ENCODE measurements around the gene TERB1. TPM values are rescaled to one million over a fixed set of nuclear protein-coding genes. Genes with fewer than 3 reads are reported as not detected.

TERB1 gene
- total RNA-seq, 1 donor from 2014 or later = 0.10 TPM

Other genes with a start within 250 kb of the TERB1 start
- 38.0 TPM for gene CKLF, start 249.0 kb downstream of the TERB1 start, total RNA-seq (ENCODE audit: unreplicated experiment)
- gene CMTM1, start 235.1 kb downstream of the TERB1 start, total RNA-seq (ENCODE audit: unreplicated experiment) = 8.3 TPM
- 2.1 TPM for gene CMTM2, start 222.1 kb downstream of the TERB1 start, total RNA-seq (ENCODE audit: unreplicated experiment)
- 268 TPM for gene CMTM3, start 196.9 kb downstream of the TERB1 start, total RNA-seq (ENCODE audit: unreplicated experiment)
- gene CMTM4, start 104.8 kb downstream of the TERB1 start, total RNA-seq (ENCODE audit: unreplicated experiment) = 15.5 TPM
- gene DYNC1LI2, start 50.0 kb downstream of the TERB1 start, total RNA-seq (ENCODE audit: unreplicated experiment) = 138 TPM
- gene NAE1, start 29.4 kb upstream of the TERB1 start, total RNA-seq (ENCODE audit: unreplicated experiment) = 63.9 TPM
- not detected for gene CA7, start 42.8 kb upstream of the TERB1 start, total RNA-seq (ENCODE audit: unreplicated experiment)
- gene PDP2, start 78.9 kb upstream of the TERB1 start, total RNA-seq (ENCODE audit: unreplicated experiment) = 11.3 TPM
- gene CDH16, start 117.3 kb upstream of the TERB1 start, total RNA-seq (ENCODE audit: unreplicated experiment) = not detected
- not detected for gene RRAD, start 124.0 kb upstream of the TERB1 start, total RNA-seq (ENCODE audit: unreplicated experiment)
- 38.8 TPM for gene CIAO2B, start 132.8 kb upstream of the TERB1 start, total RNA-seq (ENCODE audit: unreplicated experiment)
- gene CES2, start 133.9 kb upstream of the TERB1 start, total RNA-seq (ENCODE audit: unreplicated experiment) = 26.7 TPM
- gene CES3, start 159.7 kb upstream of the TERB1 start, total RNA-seq (ENCODE audit: unreplicated experiment) = 2.5 TPM
- gene CES4A, start 187.0 kb upstream of the TERB1 start, total RNA-seq (ENCODE audit: unreplicated experiment) = 1.1 TPM
- gene CBFB, start 227.6 kb upstream of the TERB1 start, total RNA-seq (ENCODE audit: unreplicated experiment) = 65.8 TPM